OCI-LY1 (cell line): ENCODE measurements around the gene GMPPA.

ENCODE experiments used
- H2AFZ ChIP-seq: fragments of 200-600 bp; sonication (generic), shearing (Covaris generic); 2 replicates; pipeline ENCODE4 v1.6.0; 2014; ENCODE audit warnings: antibody characterized with exemption, mild to moderate bottlenecking, low read length
- H3F3A ChIP-seq: fragments of 200-600 bp; sonication (generic), shearing (Covaris generic); 2 replicates; pipeline ENCODE4 v1.6.0; 2014; ENCODE audit warnings: mild to moderate bottlenecking, antibody characterized with exemption, low read length, moderate library complexity; ENCODE audit not compliant: insufficient read depth
- H3K27ac ChIP-seq: fragments of 200-600 bp; sonication (generic); 2 replicates; pipeline ENCODE4 v1.5.1; 2014; ENCODE audit warnings: low read length, mixed run types, mild to moderate bottlenecking, low read depth; ENCODE audit not compliant: poor library complexity, severe bottlenecking
- H3K27me3 ChIP-seq: fragments of 200-600 bp; sonication (generic); 2 replicates; pipeline ENCODE4 v1.6.0; 2014; ENCODE audit warnings: antibody characterized with exemption, mild to moderate bottlenecking, low read length, moderate library complexity; ENCODE audit not compliant: insufficient read depth
- H3K36me3 ChIP-seq: fragments of 200-600 bp; sonication (generic); 2 replicates; pipeline ENCODE4 v1.6.1; 2014; ENCODE audit warnings: mild to moderate bottlenecking, antibody characterized with exemption, low read length, moderate library complexity, mixed read lengths; ENCODE audit not compliant: insufficient read depth
- H3K4me1 ChIP-seq: fragments of 200-600 bp; sonication (generic); 2 replicates; pipeline ENCODE4 v1.5.1; 2014; ENCODE audit warnings: mild to moderate bottlenecking, low read length, moderate library complexity; ENCODE audit not compliant: insufficient read depth, severe bottlenecking
- H3K4me2 ChIP-seq: fragments of 200-600 bp; sonication (generic), shearing (Covaris generic); 2 replicates; pipeline ENCODE4 v1.6.1; 2014; ENCODE audit warnings: low read length
- H3K4me3 ChIP-seq: fragments of 200-600 bp; sonication (generic); 2 replicates; pipeline ENCODE4 v1.5.1; 2014; ENCODE audit warnings: low read length, low read depth, mild to moderate bottlenecking, mixed read lengths; ENCODE audit not compliant: poor library complexity, severe bottlenecking
- H3K79me2 ChIP-seq: fragments of 200-600 bp; shearing (Covaris generic); 2 replicates; pipeline ENCODE4 v1.6.1; 2016; ENCODE audit warnings: mixed run types, low read length, mixed read lengths; ENCODE audit not compliant: insufficient read depth
- H3K9ac ChIP-seq: fragments of 200-600 bp; sonication (generic), shearing (Covaris generic); 2 replicates; pipeline ENCODE4 v1.6.1; 2014; ENCODE audit warnings: mild to moderate bottlenecking, low read length, mixed read lengths
- H3K9me2 ChIP-seq: fragments of 200-600 bp; sonication (generic), shearing (Covaris generic); 2 replicates; pipeline ENCODE4 v1.6.1; 2014; ENCODE audit warnings: low read depth, mild to moderate bottlenecking, low read length, mixed read lengths
- H3K9me3 ChIP-seq: fragments of 200-600 bp; shearing (Covaris generic); 2 replicates; pipeline ENCODE4 v1.6.1; 2014; ENCODE audit warnings: low read length, mixed read lengths
- H4K20me1 ChIP-seq: fragments of 200-600 bp; sonication (generic), shearing (Covaris generic); 2 replicates; pipeline ENCODE4 v1.6.0; 2016; ENCODE audit warnings: mild to moderate bottlenecking, low read length; ENCODE audit not compliant: insufficient read depth
- EZH2 ChIP-seq: fragments of 200-600 bp; sonication (generic), shearing (Covaris generic); IDR thresholded peaks from 2 replicates; pipeline ENCODE4 v1.8.0; 2017; ENCODE audit warnings: borderline replicate concordance, mixed run types, mild to moderate bottlenecking, antibody characterized with exemption, low read length, moderate library complexity, mixed read lengths
- TF ChIP-seq, protein P1 (sequence below): fragments of 200-600 bp; sonication (generic), shearing (Covaris generic); IDR thresholded peaks from 2 replicates; pipeline ENCODE4 v1.5.1; 2017; ENCODE audit warnings: mild to moderate bottlenecking, antibody characterized with exemption, low read length, moderate library complexity, mixed read lengths

The GMPPA gene

DNA sequence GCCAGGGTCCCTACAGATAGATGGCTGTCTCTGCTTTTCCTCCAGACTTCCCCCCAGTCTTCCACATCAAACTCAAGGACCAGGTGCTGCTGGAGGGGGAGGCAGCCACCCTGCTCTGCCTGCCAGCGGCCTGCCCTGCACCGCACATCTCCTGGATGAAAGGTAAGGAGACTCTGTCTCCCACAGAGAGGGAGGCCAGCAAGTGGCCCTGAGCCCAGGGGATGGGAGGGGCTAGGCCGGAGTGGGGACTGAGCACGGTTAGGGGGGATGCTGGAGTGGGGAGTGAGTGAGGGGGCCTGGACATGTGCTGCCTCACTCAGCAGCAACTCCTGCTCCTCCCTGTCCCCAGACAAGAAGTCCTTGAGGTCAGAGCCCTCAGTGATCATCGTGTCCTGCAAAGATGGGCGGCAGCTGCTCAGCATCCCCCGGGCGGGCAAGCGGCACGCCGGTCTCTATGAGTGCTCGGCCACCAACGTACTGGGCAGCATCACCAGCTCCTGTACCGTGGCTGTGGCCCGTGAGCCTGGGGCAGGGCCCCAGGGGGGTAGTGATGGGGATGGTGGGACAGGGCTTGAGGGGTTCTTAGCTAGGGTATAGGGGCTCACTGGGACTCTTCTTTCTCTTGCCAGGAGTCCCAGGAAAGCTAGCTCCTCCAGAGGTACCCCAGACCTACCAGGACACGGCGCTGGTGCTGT lies 10.4 kb upstream of the GMPPA start:
- Histone ChIP-seq H3K27ac (no peak overlapping the region), H3K27me3 (0 out of 2 replicates have a peak, but pooled peaks cover 5% of the 10 kb centered on the region), H3K9me2 (no peaks in the 10 kb centered on the region), H4K20me1 (no peaks in the 10 kb centered on the region), H3K9ac (no peak overlapping the region), H3K9me3 (no peaks in the 10 kb centered on the region), H3K4me1 (no peaks in the 10 kb centered on the region), H3K4me2 (no peak overlapping the region), H3K36me3 (no peaks in the 10 kb centered on the region), H3F3A (no peaks in the 10 kb centered on the region), H2AFZ (no peak overlapping the region), H3K79me2 (no peaks in the 10 kb centered on the region), H3K4me3 (no peak overlapping the region)
- no peak for TF ChIP-seq EZH2
- TF ChIP-seq, protein P1, sequence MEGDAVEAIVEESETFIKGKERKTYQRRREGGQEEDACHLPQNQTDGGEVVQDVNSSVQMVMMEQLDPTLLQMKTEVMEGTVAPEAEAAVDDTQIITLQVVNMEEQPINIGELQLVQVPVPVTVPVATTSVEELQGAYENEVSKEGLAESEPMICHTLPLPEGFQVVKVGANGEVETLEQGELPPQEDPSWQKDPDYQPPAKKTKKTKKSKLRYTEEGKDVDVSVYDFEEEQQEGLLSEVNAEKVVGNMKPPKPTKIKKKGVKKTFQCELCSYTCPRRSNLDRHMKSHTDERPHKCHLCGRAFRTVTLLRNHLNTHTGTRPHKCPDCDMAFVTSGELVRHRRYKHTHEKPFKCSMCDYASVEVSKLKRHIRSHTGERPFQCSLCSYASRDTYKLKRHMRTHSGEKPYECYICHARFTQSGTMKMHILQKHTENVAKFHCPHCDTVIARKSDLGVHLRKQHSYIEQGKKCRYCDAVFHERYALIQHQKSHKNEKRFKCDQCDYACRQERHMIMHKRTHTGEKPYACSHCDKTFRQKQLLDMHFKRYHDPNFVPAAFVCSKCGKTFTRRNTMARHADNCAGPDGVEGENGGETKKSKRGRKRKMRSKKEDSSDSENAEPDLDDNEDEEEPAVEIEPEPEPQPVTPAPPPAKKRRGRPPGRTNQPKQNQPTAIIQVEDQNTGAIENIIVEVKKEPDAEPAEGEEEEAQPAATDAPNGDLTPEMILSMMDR = no peak

DNA sequence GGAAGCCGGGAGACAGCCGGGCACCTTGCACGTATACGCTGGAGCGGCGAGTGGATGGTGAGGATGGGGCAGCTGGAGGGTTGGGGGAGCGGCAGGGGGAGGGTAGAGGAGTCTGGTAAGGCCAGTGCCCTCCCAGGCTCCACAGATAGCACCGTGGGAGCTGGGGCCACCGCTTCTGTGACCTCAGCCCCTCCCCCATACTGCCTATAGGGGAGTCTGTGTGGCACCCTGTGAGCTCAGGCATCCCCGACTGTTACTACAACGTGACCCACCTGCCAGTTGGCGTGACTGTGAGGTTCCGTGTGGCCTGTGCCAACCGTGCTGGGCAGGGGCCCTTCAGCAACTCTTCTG lies 9.9 kb upstream of the GMPPA start:
- Histone ChIP-seq H3K79me2 (no peaks in the 10 kb centered on the region), H3K9me3 (no peaks in the 10 kb centered on the region), H3K36me3 (no peaks in the 10 kb centered on the region), H3F3A (no peaks in the 10 kb centered on the region), H3K27me3 (0 out of 2 replicates have a peak, but pooled peaks cover 5% of the 10 kb centered on the region), H4K20me1 (no peaks in the 10 kb centered on the region), H3K9ac (no peak overlapping the region), H2AFZ (no peak overlapping the region), H3K9me2 (no peaks in the 10 kb centered on the region), H3K4me2 (no peak overlapping the region), H3K27ac (no peak overlapping the region), H3K4me3 (no peak overlapping the region), H3K4me1 (no peaks in the 10 kb centered on the region)
- TF ChIP-seq, protein P1 = no peak
- TF ChIP-seq EZH2 = no peak

DNA sequence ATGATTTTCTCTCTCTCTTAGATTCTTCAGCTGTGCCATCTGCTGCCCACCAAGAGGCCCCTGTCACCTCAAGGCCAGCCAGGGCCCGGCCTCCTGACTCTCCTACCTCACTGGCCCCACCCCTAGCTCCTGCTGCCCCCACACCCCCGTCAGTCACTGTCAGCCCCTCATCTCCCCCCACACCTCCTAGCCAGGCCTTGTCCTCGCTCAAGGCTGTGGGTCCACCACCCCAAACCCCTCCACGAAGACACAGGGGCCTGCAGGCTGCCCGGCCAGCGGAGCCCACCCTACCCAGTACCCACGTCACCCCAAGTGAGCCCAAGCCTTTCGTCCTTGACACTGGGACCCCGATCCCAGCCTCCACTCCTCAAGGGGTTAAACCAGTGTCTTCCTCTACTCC lies 9.4 kb upstream of the GMPPA start:
- Histone ChIP-seq H3K9me2 (no peaks in the 10 kb centered on the region), H3K27me3 (0 out of 2 replicates have a peak, but pooled peaks cover 5% of the 10 kb centered on the region), H3F3A (no peaks in the 10 kb centered on the region), H3K36me3 (no peaks in the 10 kb centered on the region), H3K4me3 (no peak overlapping the region), H3K79me2 (no peaks in the 10 kb centered on the region), H3K27ac (no peak overlapping the region), H3K9ac (no peak overlapping the region), H3K4me2 (no peak overlapping the region), H3K9me3 (no peaks in the 10 kb centered on the region), H2AFZ (no peak overlapping the region), H4K20me1 (no peaks in the 10 kb centered on the region), H3K4me1 (no peaks in the 10 kb centered on the region)
- TF ChIP-seq EZH2 = no peak
- TF ChIP-seq, protein P1 = no peak
